Measurements from ENCODE around the gene TTC33. TPM values are rescaled to one million over a fixed set of nuclear protein-coding genes. Genes with fewer than 3 reads are reported as not detected.
A peak's percentile ranks its signal among the peaks of the same experiment; 100 is the strongest.

Gene TTC33
- total and polyA plus RNA-seq, 2 of the 13 experiments (the other 11 are each of a cell fraction or from before 2014, with no cell fraction given): 4.5 to 20.0 TPM

- TF ChIP-seq KMT2A (CRISPR knock-in tag; IDR thresholded peaks at IDR 0.05) (no peak), ZFP1 (CRISPR knock-in tag; IDR thresholded peaks at IDR 0.05) (no peak), ZNF382 (CRISPR knock-in tag; IDR thresholded peaks at IDR 0.05; ENCODE audit: borderline replicate concordance) (no peak), ZNF207 (IDR thresholded peaks at IDR 0.05; ENCODE audit: borderline replicate concordance) (no peak), HOXA5 (CRISPR knock-in tag; IDR thresholded peaks at IDR 0.05) (no peak), SMARCE1 (IDR thresholded peaks at IDR 0.05; ENCODE audit: borderline replicate concordance) (no peak), MED8 (CRISPR knock-in tag; IDR thresholded peaks at IDR 0.05; ENCODE audit: insufficient replicate concordance) (no peak)
Observed at GRCh38 chr5:40603378-40603777, 152.4 kb downstream of the TTC33 start (continued).

GRCh38 chr5:40601198-40601868 lies 154.4 kb downstream of the TTC33 start:
- peak overlapping the region; percentile 74 for H2AFZ ChIP-seq (ENCODE audit: low read length)
- H3K27me3 ChIP-seq (ENCODE audit: control insufficient read depth in 1 of 2, insufficient read depth in 2 of 2, low read length in 2 of 2): no peaks in the 10 kb centered on the region
- no peak overlapping the region for H3K9ac ChIP-seq (ENCODE audit: insufficient read depth, low read depth, low read length)
- DNase-seq (ENCODE audit: low spot score): no peak
- H3K4me1 ChIP-seq (ENCODE audit: insufficient read depth, low read length): peaks cover 18% of the 10 kb centered on the region
- in situ Hi-C loops (cut with HindIII; ENCODE audit: extremely low pct_ligation_motif_present, low pct_unique_long_range_greater_than_20kb) (no loop called here), intact Hi-C loops (cut with micrococcal nuclease; ENCODE audit: unreplicated experiment) (no loop called here)
- no peaks in the 10 kb centered on the region for H4K20me1 ChIP-seq (ENCODE audit: insufficient read depth, low read length)
- 0 out of 3 replicates have a peak, but pooled peaks have one; percentile 41 for ATAC-seq
- no peaks in the 10 kb centered on the region for H3K79me2 ChIP-seq (ENCODE audit: insufficient read depth, low read length)
- ChIA-PET CTCF (ENCODE audit: low intra/inter-chr PET ratio, low total read pairs) (no interaction called here), POLR2A (no interaction called here)
- no peaks in the 10 kb centered on the region for H3K9me3 ChIP-seq (ENCODE audit: low read length)
- 0 out of 6 replicates have a peak overlapping the region, but pooled peaks of 1 of the 3 experiments have one; percentile 13 for H3K4me3 ChIP-seq (replicated peaks in 1 of 3; ENCODE audit: insufficient read depth in 1 of 3, low read depth in 2 of 3, low read length in 3 of 3)
- no TSS peak for BruUV-seq (replicated peaks)
- no peak overlapping the region for H3K27ac ChIP-seq (ENCODE audit: extremely low read length, insufficient read depth, low read length)
- no peaks in the 10 kb centered on the region for H3K36me3 ChIP-seq (replicated peaks in 1 of 2; ENCODE audit: control insufficient read depth in 1 of 2, insufficient read depth in 2 of 2, low read length in 2 of 2)
- H3K4me2 ChIP-seq (ENCODE audit: low read depth, low read length): peak overlapping the region; percentile 54
- no peak for FAIRE-seq
- TF ChIP-seq ZBTB7A (CRISPR knock-in tag; IDR thresholded peaks at IDR 0.05) (no peak), ZSCAN5A (CRISPR knock-in tag; IDR thresholded peaks at IDR 0.05; ENCODE audit: borderline replicate concordance) (no peak), SRSF9 (IDR thresholded peaks at IDR 0.05; ENCODE audit: borderline replicate concordance, insufficient read depth, low read depth, low read length, poor library complexity, severe bottlenecking) (no peak), PHF5A (CRISPR knock-in tag; IDR thresholded peaks at IDR 0.05; ENCODE audit: low read depth, unreplicated experiment) (no peak), ZNF788 (CRISPR knock-in tag; IDR thresholded peaks at IDR 0.05; ENCODE audit: borderline replicate concordance) (no peak), MTA1 (CRISPR knock-in tag; IDR thresholded peaks at IDR 0.05; ENCODE audit: borderline replicate concordance) (no peak), ZNF362 (CRISPR knock-in tag; IDR thresholded peaks at IDR 0.05; ENCODE audit: borderline replicate concordance) (no peak), ZEB1 (IDR thresholded peaks at IDR 0.05; ENCODE audit: insufficient replicate concordance, low read depth) (no peak), KDM6A (CRISPR knock-in tag; IDR thresholded peaks at IDR 0.05; ENCODE audit: low read depth) (0 out of 2 replicates have a peak, but pooled peaks have one; percentile 43), ASH2L (IDR thresholded peaks at IDR 0.05; ENCODE audit: insufficient read length, low read depth, low read length) (peak; percentile 45), SMYD3 (CRISPR knock-in tag; IDR thresholded peaks at IDR 0.05) (no peak), MAZ (IDR thresholded peaks at IDR 0.05; ENCODE audit: borderline replicate concordance, low read depth, low read length) (no peak), MAZ (CRISPR knock-in tag; IDR thresholded peaks at IDR 0.05; ENCODE audit: low read depth) (no peak), XRCC5 (optimal IDR thresholded peaks at IDR 0.05; ENCODE audit: low read length) (no peak)
